Suprapubic skin (tissue), 4 donors: ENCODE data around the gene MYO10. TPM values are rescaled to one million over a fixed set of nuclear protein-coding genes. Genes with fewer than 3 reads are reported as not detected.

ENCODE experiments used
- DNase-seq, 2 donors: peaks; one replicate each; pipeline ENCODE4 v3.0.0-alpha.2; 2019; ENCODE audit warnings: low spot score in 2 of 2
- H3K27ac ChIP-seq: fragments of 200-600 bp; sonication (generic); one replicate; pipeline ENCODE4 v1.5.1; 2019
- H3K27me3 ChIP-seq: fragments of 200-600 bp; sonication (generic); one replicate; pipeline ENCODE4 v1.5.1; 2019
- H3K36me3 ChIP-seq: fragments of 200-600 bp; sonication (generic); one replicate; pipeline ENCODE4 v1.5.1; 2019
- H3K4me1 ChIP-seq: fragments of 200-600 bp; sonication (generic); one replicate; pipeline ENCODE4 v1.5.1; 2019
- H3K4me3 ChIP-seq: fragments of 200-600 bp; sonication (generic); one replicate; pipeline ENCODE4 v1.5.1; 2019; ENCODE audit warnings: mild to moderate bottlenecking
- H3K9me3 ChIP-seq: fragments of 200-600 bp; sonication (generic); one replicate; pipeline ENCODE4 v1.5.1; 2019
- CTCF ChIP-seq, 2 donors: fragments of 200-600 bp in 1 of 2; fragments of 450-650 bp in 1 of 2; sonication (generic) in 1 of 2; IDR thresholded peaks; one replicate each; pipeline ENCODE4 v1.5.1; 2016 to 2019; ENCODE audit warnings: antibody characterized with exemption in 2 of 2, mild to moderate bottlenecking in 1 of 2, moderate library complexity in 1 of 2
- EP300 ChIP-seq: sonication (generic); formaldehyde crosslinking; IDR thresholded peaks from one replicate; pipeline ENCODE4 v1.6.1; 2017; ENCODE audit warnings: antibody characterized with exemption
- POLR2A ChIP-seq, 2 donors: fragments of 450-650 bp; IDR thresholded peaks; one replicate each; pipeline ENCODE4 v1.6.1; 2017; ENCODE audit warnings: antibody characterized with exemption in 2 of 2, mild to moderate bottlenecking in 2 of 2, moderate library complexity in 2 of 2
- POLR2AphosphoS5 ChIP-seq, 3 donors: sonication (generic); formaldehyde crosslinking; IDR thresholded peaks; one replicate each; pipeline ENCODE4 v1.6.1; 2017; ENCODE audit warnings: antibody characterized with exemption in 3 of 3
- WGBS: methylation state at CpG from one replicate; pipeline ENCODE4 v1.1.5; 2018; 5-methylcytosine and 5-hydroxymethylcytosine counted together
- total RNA-seq, 4 donors: library from RNA; depleted of rRNA; stranded (reverse); fragments of >200 nt; gene quantifications; one replicate each; pipeline ENCODE4 v1.1.0, GENCODE V29; 2016

Gene MYO10
- total RNA-seq, 4 donors from 2014 or later = 37.7 to 109 (median 64.6) TPM

GRCh38 chr5:16931334-16932110 is 4.6 kb downstream of the MYO10 start:
- Histone ChIP-seq H3K4me1 (peaks cover 32% of the 10 kb centered on the region), H3K27me3 (peaks cover 3% of the 10 kb centered on the region), H3K9me3 (no peaks in the 10 kb centered on the region), H3K27ac (no peak overlapping the region), H3K4me3 (no peak overlapping the region), H3K36me3 (no peaks in the 10 kb centered on the region)
- DNase-seq = no peak
- no peak for TF ChIP-seq EP300
- no peak for TF ChIP-seq POLR2AphosphoS5 (IDR thresholded peaks at IDR 0.05)
- TF ChIP-seq POLR2A (IDR thresholded peaks at IDR 0.05) = no peak
- TF ChIP-seq CTCF (IDR thresholded peaks at IDR 0.05) = no peak
- WGBS = 54% methylated on average over 5 of the region's 5 CpGs

DNA sequence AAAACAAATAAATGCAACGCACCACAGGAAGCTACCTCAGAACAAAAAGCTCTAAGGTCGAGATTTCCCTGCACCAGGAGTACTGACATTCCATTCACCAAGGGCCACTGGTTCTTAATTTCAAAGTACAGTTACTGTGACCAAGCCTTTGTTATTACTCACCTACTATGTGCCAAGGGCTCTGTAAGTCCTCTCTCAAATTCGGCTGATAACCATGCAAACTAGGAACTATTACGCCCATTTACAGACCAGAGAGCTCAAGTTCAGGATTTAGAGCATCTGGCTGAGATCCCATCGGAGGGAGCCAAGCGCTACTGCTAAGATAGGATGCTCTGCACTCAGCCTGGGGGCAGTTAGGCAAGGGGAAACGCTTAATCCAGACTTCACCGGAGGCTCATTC is 5.6 kb downstream of the MYO10 start:
- 81% methylated on average over 8 of the region's 8 CpGs for WGBS
- H3K4me1 ChIP-seq = peaks cover 29% of the 10 kb centered on the region
- DNase-seq = no peak

GRCh38 chr5:16929831-16930230 is 6.3 kb downstream of the MYO10 start:
- Histone ChIP-seq H3K4me3 (no peak overlapping the region), H3K9me3 (no peaks in the 10 kb centered on the region), H3K4me1 (peaks cover 22% of the 10 kb centered on the region), H3K36me3 (no peaks in the 10 kb centered on the region), H3K27me3 (no peaks in the 10 kb centered on the region), H3K27ac (no peak overlapping the region)
- no peak for TF ChIP-seq CTCF (IDR thresholded peaks at IDR 0.05)
- TF ChIP-seq EP300 = no peak
- TF ChIP-seq POLR2AphosphoS5 (IDR thresholded peaks at IDR 0.05) = no peak
- TF ChIP-seq POLR2A (IDR thresholded peaks at IDR 0.05) = no peak
- no peak for DNase-seq
- 82% methylated on average over 3 of the region's 3 CpGs for WGBS

More for the DNA sequence above, 5.6 kb downstream of the MYO10 start:
- Histone ChIP-seq H3K36me3 (no peaks in the 10 kb centered on the region), H3K4me3 (no peak overlapping the region), H3K27me3 (peaks cover 3% of the 10 kb centered on the region), H3K9me3 (no peaks in the 10 kb centered on the region), H3K27ac (no peak overlapping the region)
- TF ChIP-seq CTCF (IDR thresholded peaks at IDR 0.05) (no peak), EP300 (no peak), POLR2AphosphoS5 (IDR thresholded peaks at IDR 0.05) (no peak)

- Histone ChIP-seq H3K4me1 (peaks cover 20% of the 10 kb centered on the region), H3K36me3 (no peaks in the 10 kb centered on the region), H3K4me3 (no peak overlapping the region), H3K9me3 (no peaks in the 10 kb centered on the region), H3K27me3 (no peaks in the 10 kb centered on the region), H3K27ac (no peak overlapping the region)
- DNase-seq = no peak
- WGBS = 97% methylated on average over 2 of the region's 2 CpGs
- TF ChIP-seq EP300 (no peak), POLR2A (IDR thresholded peaks at IDR 0.05) (no peak), CTCF (IDR thresholded peaks at IDR 0.05) (no peak), POLR2AphosphoS5 (IDR thresholded peaks at IDR 0.05) (no peak)
Observed at GRCh38 chr5:16929347-16929746, 6.7 kb downstream of the MYO10 start.

DNA sequence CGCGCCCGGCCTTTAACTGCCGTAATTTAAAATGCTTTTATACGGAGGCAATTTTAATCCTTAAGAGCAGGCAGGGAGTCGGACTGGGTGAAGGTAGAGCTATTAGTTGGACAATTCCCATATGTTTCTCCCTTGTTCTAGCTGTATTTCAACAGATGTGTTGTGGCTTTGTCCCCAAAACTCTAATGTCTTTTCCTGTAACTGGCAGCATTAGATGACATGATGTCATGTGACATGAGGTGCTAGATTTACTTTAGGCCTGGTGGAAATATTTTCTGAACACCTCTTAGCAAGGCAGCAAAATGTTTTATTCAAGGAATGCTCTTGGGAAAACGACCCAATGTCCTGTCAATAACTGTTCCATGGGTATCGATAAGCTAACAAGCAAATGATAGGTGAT is 8.5 kb downstream of the MYO10 start:
- Histone ChIP-seq H3K4me1 (peaks cover 5% of the 10 kb centered on the region), H3K36me3 (no peaks in the 10 kb centered on the region), H3K27ac (no peak overlapping the region), H3K27me3 (no peaks in the 10 kb centered on the region), H3K4me3 (no peak overlapping the region), H3K9me3 (no peaks in the 10 kb centered on the region)
- TF ChIP-seq POLR2AphosphoS5 (IDR thresholded peaks at IDR 0.05) = no peak
- no peak for TF ChIP-seq EP300
- TF ChIP-seq CTCF (IDR thresholded peaks at IDR 0.05) = no peak
- TF ChIP-seq POLR2A (IDR thresholded peaks at IDR 0.05) = no peak
- WGBS = 91% methylated on average over 8 of the region's 8 CpGs
- no peak for DNase-seq
